HG03469 (cell line): ENCODE results near the gene APCDD1.
"Not testable (repeated sequence)": the region's sequence is repeated elsewhere in the genome, so short reads cannot be mapped to it uniquely, and the experiment has no call there.

ENCODE experiments used
- ATAC-seq: cut with Tn5 transposase; IDR thresholded peaks from one replicate; pipeline ENCODE4 v1.9.1; 2021; ENCODE audit warnings: mild to moderate bottlenecking, moderate library complexity, moderate number of reproducible peaks; ENCODE audit not compliant: unreplicated experiment

APCDD1 gene

GRCh38 chr18:10524507-10525370, 70.3 kb downstream of the APCDD1 start:
- no peak for ATAC-seq

GRCh38 chr18:10525371-10525691, 70.9 kb downstream of the APCDD1 start:
- no peak for ATAC-seq

GRCh38 chr18:10525697-10526560, 71.5 kb downstream of the APCDD1 start, which contains the start of gene NAPG:
Gene NAPG, plus strand, starts transcription at chr18:10526027. Its CDS starts 76 bp downstream, at chr18:10526103.
- ATAC-seq, result peak; percentile 65

- no peak for ATAC-seq
These were observed 72.1 kb downstream of the APCDD1 start for GRCh38 chr18:10526561-10526949.

GRCh38 chr18:10528439-10528838, 74.0 kb downstream of the APCDD1 start:
- ATAC-seq, result no peak

GRCh38 chr18:10530002-10530401, 75.6 kb downstream of the APCDD1 start:
- ATAC-seq, result no peak

- no peak for ATAC-seq
These were observed 76.4 kb downstream of the APCDD1 start for GRCh38 chr18:10530852-10531251.

GRCh38 chr18:10533111-10533510, 78.7 kb downstream of the APCDD1 start:
- ATAC-seq, result no peak

GRCh38 chr18:10536280-10536679, 81.8 kb downstream of the APCDD1 start:
- no peak for ATAC-seq

- no peak for ATAC-seq
These were observed 83.3 kb downstream of the APCDD1 start for GRCh38 chr18:10537765-10538164.

GRCh38 chr18:10539124-10539523, 84.7 kb downstream of the APCDD1 start:
- not testable (repeated sequence) for ATAC-seq
